GM18499 (cell line): ENCODE data around the gene FSTL1.

Source experiments
- ATAC-seq: cut with Tn5 transposase; IDR thresholded peaks from one replicate; pipeline ENCODE4 v1.9.1; 2021; ENCODE audit warnings: moderate number of reproducible peaks; ENCODE audit not compliant: insufficient read depth, unreplicated experiment

FSTL1 gene

GRCh38 chr3:120441776-120442175, 9.0 kb downstream of the FSTL1 start:
- no peak for ATAC-seq

DNA sequence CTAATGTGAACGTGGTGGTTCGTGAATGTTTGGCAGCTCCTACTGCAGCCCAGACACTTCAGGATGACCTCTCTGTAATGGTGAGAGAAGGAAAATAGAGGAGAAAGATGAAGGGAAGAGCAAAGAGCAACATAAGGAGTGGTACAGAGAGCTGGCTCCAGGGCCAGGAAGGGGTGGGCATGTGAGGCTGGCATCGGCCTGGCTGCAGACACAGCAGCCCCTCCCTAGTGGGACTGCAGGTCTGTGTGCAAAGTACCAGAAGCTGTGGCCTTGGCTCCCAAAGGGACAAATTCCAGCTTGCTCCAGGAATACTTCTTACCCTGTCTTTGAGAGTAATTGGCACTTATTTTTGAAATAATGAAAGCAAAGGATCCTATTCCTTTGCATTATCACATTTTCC, 10.0 kb downstream of the FSTL1 start:
- ATAC-seq = no peak

- no peak for ATAC-seq
Measured at GRCh38 chr3:120440001-120440703, 10.6 kb downstream of the FSTL1 start.

DNA sequence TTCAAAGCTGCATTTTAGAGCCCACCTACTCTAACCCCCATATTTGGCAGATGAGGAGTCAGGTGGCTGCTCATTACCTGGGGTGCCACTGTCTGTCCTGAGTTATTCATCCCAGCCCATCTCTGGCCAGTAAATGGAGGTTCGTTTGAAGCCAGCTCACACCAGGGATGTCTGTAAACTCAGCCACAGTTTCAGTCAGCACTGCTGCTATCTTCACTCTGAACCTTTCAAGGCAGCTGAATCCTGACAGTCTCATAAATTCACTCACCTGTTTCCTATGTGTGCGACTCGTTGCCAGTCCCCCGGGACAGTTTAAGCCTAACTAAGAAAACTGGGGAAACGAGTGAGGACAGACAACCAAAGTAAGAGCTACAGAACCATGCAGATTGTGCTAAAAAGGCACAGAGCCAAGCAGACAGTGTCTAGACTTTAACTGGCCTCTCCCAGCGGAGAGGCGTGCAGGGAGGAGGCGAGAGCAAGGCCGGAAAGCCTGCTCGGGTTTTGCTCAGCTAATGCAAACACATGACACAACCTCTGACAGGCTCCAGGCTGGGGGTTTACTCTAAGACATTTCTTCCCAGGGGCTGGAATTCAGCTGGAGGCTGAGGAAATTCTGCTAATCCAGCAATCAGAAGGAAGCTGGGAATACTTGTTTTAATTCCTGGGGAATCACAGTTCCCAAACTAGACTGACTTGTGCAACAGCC, 12.0 kb downstream of the FSTL1 start:
- no peak for ATAC-seq

- ATAC-seq = no peak
Measured at GRCh38 chr3:120438216-120438615, 12.6 kb downstream of the FSTL1 start.

DNA sequence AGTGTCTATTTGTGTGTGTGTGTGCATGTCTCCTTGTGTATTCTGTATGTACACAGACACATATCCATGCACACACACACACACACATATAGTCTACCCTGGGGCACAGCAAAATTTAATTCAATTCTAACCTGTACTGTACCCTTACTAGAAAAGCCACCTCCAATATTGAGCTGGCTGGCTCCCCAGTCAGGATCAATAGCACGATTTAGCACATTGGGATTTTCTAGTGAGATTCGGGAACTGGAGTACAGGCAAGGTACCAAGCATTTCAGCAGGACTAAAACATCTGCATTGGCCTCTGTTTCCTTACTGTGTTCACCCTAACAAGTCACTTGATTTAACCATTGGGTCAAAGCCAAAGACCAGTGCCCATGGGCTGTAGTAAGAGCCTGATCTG, 13.2 kb downstream of the FSTL1 start:
- ATAC-seq = no peak

DNA sequence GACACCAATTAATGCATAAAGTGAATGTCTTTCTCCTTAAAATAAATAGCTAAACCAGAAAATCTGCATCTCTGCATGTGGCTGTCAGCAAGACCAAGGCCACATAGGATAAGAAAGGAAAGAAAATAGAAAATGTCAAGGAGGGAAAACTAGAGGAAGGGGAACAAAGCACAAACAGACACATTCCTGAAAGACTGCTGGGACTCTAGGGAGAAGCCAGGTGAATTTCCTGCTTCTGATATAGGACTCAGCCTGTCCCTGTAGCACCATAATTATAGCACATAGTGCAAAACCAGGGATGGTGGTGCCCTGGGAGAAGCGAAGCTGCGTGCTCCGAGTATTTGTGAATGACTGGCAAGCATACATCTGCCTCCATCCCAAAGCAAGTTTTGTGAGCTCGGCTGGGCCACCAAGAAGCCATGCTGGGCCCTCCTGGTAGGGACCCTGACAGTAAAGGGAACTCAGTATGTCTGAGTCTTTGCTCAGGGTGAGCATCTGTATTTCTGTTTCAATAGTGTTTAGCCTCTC, 14.2 kb downstream of the FSTL1 start:
- ATAC-seq = no peak

- no peak for ATAC-seq
Measured at GRCh38 chr3:120435621-120436020, 15.2 kb downstream of the FSTL1 start.

DNA sequence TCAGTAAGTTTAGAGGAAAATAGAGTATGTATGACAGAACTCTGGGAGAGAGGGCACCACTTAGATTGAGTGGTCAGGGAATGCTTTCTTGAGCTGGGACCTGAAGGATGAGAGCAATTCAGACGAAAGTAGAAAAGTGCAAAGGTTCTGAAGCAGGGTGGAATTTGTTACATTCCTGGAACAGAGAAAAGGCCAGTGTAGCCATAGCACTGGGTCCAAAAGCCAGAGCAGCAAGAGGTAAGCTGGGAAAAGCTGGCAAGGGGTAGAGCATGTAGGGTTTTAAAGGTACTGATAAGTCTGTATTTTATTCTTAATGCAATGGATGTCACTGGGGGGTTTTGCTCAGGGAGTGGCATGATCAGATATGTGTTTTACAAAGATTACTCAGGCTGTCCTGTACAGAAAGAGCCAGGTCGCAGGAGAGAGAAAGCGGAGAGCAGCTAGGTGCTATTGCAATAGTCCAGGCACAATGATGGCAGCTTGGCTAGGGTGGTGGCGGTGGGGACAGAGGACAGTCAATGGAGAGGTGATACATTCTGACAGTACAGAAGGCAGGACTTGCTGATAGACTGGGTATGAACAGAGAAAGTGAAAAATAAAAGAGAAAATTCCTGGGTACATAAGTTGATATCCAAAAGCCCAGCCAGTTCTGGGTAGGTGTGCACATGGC, 17.0 kb downstream of the FSTL1 start:
- ATAC-seq = no peak

- ATAC-seq = no peak
Measured at GRCh38 chr3:120432150-120432860, 18.5 kb downstream of the FSTL1 start.

- ATAC-seq = no peak
Measured at GRCh38 chr3:120429921-120430361, 20.9 kb downstream of the FSTL1 start.

GRCh38 chr3:120428924-120429323, 21.9 kb downstream of the FSTL1 start:
- ATAC-seq = no peak

DNA sequence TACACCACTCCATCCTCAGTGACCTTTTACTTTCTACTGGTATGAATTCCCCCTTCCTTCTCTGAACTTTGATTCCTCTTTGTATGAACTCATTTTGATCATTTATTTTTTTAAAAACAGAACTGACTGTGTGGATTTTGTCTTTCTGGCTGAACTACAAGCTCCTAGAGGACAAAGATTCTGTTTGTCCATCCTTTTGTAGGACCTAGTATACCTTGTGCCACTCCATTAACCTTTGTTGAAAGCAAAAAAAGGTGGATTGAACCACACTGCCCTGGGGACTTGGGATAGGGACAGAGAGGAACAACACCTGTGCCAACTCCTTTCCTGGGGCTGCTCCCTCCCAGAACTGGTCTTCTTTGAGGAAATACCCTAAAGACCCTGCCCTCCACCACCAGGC, 23.6 kb downstream of the FSTL1 start:
- ATAC-seq = no peak

DNA sequence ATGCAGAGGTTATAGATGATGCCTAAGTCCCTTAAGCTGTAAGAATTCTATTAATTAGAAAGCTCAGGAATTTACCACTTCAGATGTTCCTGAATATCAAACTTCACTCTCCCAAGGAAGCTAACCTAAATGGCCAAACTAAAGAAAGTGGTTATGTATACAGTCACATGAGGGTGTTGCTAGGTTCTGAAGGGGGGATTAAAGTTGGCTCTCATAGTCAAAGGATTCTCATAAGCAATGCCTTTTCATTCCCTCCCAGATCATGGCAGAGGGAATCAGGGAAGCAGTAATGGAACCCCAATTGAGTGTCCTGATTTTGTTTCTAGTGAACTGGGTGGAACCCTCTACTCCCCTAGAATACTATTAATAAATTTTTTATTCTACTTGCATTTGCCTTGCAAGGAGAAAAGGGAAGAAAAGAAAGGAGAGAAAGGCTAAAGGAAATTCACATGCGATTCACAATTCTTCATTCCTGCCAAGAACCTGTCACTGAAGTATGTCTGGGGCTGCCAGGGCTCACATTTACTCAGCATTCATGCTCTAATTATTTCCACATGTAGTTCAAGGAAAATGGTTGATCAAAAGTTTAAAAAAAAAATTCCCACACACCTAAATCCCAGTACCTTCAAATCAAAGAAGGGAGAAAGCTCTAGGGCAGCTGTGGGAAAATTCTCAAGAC, 25.1 kb downstream of the FSTL1 start:
- no peak for ATAC-seq

DNA sequence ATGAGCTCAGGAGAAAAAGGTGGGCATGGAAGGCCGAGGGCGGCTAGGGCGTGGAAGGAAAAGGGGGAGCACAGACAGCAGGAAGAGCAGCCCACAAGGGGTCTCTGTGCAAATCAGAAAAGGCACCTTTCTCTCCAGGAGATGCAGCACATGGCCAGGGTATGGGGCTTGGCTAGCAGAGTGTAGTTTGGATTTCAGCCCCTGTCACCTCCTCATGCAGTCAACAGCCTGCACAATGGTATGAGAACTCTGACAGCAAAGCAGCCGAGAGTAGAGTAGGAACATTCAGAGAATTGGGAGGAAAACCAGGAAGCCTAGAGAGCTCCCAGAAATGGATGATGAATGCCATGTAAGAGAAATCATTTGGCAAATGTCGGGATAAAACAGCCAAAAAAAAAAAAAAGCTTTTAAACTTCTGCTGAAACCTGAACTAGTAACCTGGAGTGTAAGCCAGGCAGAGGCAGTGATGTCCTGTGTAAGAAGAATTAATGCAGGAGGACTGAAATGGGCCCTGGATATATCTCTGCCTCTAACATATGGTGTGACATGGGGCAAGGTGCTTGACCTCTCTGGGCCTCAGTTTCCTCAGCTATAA, 25.7 kb downstream of the FSTL1 start:
- no peak for ATAC-seq

- ATAC-seq = no peak
Measured at GRCh38 chr3:120424506-120424905, 26.3 kb downstream of the FSTL1 start.

DNA sequence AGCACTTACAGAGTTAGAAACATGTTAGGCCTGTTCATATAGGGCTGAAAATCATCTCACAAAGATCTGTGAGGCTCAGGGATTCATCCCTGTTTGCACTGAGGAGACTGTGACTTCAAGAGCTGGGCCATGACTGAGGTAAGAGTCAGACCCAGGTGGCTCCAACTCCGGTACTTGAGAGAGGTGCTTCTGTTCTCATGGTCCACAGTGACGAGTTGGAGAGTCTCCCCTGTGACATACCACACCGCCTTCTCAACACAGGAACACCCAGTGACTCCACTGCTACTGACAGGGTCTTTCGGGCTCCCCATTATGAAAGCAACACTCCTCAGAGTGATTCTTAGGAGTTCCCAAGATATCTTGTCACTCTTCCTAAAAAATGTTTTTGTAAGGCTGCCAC, 27.4 kb downstream of the FSTL1 start:
- ATAC-seq = no peak

DNA sequence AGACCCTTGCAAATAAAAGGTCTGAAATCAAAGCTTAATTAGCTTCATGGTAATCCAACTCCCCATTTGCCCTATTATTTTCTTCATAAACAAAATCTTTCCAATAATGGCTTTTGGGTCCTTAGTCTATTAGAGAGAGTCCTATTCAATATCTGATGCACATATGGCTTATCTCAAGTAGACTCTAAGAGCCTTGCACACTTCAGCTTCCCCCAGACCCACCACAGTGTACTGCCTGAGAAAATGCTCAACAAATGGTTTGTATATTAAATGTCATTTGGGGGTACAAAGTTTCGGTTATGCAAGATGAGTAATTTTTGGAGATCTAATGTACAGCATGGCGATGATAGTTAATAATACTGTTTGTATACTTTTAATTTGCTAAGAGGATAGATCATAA, 28.9 kb downstream of the FSTL1 start:
- no peak for ATAC-seq

DNA sequence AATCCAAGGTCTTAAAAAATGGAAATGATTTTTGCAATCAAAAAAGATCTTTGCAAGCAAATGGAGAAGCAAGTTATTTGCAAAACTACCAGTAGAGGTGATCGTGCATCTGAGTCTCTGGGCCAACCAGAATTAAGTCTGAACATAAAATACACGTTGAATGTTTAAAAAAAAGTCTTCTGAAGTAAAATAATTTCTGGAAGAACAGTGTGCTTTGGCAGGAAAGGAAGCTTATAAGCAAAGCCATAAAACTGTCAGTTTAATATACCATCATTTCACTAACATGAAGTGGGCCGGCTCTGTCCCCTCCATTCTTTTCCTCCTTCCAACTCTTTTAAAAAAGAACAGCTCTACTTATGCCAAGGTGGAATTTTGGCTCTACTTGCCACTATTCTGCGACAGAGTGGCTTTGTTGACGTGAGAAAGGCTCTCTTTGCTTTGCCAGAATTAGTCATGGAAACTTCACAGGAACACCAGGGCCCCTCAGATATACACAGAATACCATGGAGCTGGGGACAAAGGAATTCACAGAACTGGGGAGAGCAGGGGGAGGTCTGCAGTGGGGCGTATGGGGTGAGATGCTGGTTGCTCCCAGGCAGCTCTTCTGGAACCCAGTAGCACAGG, 29.8 kb downstream of the FSTL1 start:
- no peak for ATAC-seq
